ENCODE results near the gene ZNF619. TPM values are rescaled to one million over a fixed set of nuclear protein-coding genes. Genes with fewer than 3 reads are reported as not detected.
A peak's percentile ranks its signal among the peaks of the same experiment; 100 is the strongest.

ZNF619 gene
- total RNA-seq, result 9.6 TPM

GRCh38 chr3:40476478-40477470 lies at the start of gene ZNF619:
TSS of gene ZNF619 (plus strand) at chr3:40477122. CDS start at chr3:40477980, 858 bp downstream.

GRCh38 chr3:40456940-40457823 lies 19.7 kb upstream of the ZNF619 start, which contains the start of gene RPL14:
TSS of gene RPL14 (plus strand) at chr3:40457339. CDS start at chr3:40457472, 133 bp downstream.

GRCh38 chr3:40505599-40506462 lies 28.9 kb downstream of the ZNF619 start, which contains the start of gene ZNF620:
TSS of gene ZNF620 (plus strand) at chr3:40506039. CDS start at chr3:40506353, 314 bp downstream.

DNA sequence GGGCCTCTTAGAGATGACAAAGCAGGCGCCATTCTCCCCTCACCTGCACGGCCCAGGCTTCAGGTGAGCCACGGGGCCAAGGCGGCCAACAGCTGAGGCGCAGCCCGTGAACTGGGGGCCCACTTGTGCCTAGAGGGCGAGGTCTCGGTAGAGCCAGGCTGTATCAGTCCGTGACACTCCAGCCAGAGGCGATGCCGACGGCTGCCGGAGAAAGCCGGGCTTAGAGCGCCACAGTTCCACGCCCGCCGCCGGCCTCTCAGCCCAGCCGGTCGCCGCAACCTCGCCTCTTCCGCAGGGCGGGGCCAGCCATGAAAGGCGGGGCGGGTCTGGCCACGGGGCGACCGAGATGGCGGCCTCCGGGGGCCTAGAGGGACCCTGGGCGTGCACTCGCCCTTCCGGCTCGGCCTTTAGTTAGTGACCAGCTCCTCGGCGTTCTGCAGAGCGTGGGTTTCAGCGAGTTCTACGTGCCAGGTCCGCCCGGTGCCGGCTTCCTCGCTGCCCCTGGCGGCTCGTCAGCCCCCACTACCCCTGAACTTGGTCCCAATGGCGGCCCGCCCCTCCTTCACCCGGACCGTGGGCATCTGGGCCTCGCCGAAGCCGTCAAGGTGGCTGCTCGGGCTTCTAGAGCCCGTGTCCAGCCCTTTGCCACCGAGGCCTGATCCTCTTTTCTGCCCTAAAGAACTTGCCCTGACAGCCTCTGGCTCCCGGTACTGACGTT lies 47.8 kb downstream of the ZNF619 start, which contains the start of gene ZNF621:
TSS of gene ZNF621 (plus strand) at position 393 of the 718 bp plus-strand sequence. CDS start 881 bp downstream, outside the sequence.

Small RNAs within 50 kb of the gene (small RNA-seq; reads per million reads assigned to genes)
- 3.5 reads per million, percentile 92 among the genes with 10 or more reads in this experiment for gene RNU5B-2P (ENCODE audit: low replicate concordance)

Other genes starting within 250 kb of the ZNF619 start
- 31.1 TPM for gene EIF1B, start 167.4 kb upstream of the ZNF619 start, total RNA-seq
- 1.9 TPM for gene ENTPD3, start 89.9 kb upstream of the ZNF619 start, total RNA-seq
- gene RPL14, start 19.8 kb upstream of the ZNF619 start, total RNA-seq, result 316 TPM
- 8.9 TPM for gene ZNF620, start 28.9 kb downstream of the ZNF619 start, total RNA-seq
- gene ZNF621, start 47.8 kb downstream of the ZNF619 start, total RNA-seq, result 16.9 TPM